A549 (cell line): ENCODE data around the gene PRTFDC1. TPM values are rescaled to one million over a fixed set of nuclear protein-coding genes. Genes with fewer than 3 reads are reported as not detected.

Experiments used
- ATAC-seq, 2 experiments: fragments of 200-7000 bp in 1 of 2; fragments of >200 bp in 1 of 2; cut with Nextera tagmentation in 1 of 2; cut with Tn5 transposase in 1 of 2; 3 replicates each; pipeline versions ENCODE4 v1.8.0 to v1.9.1; 2018 to 2020; ENCODE audit warnings: mild to moderate bottlenecking in 1 of 2, moderate library complexity in 1 of 2
- CTCF ChIA-PET: fragments of 300-600 bp; sonication (Branson Sonifier 250); formaldehyde crosslinking; extraction: SDS; loops from one replicate; lab custom pipeline; 2021; ENCODE audit warnings: antibody characterized with exemption, inconsistent platforms; lab: Yijun Ruan, JAX
- POLR2A ChIA-PET: fragments of 350-600 bp; formaldehyde crosslinking; extraction: SDS; loops from one replicate; lab custom pipeline; 2021; ENCODE audit warnings: antibody characterized with exemption, inconsistent platforms; lab: Yijun Ruan, JAX
- DNase-seq, 2 experiments: peaks; one replicate each; pipeline versions ENCODE4 v3.0.0 to v3.0.0-alpha.2; 2011 to 2016; ENCODE audit warnings: low read depth in 1 of 2, low spot score in 1 of 2
- FAIRE-seq: peaks from 2 replicates; lab custom pipeline; 2011; peaks lifted over from hg19 to GRCh38; lab: Jason Lieb, UNC
- H3K27ac ChIP-seq, 2 experiments: fragments of >200 bp; sonication (Bioruptor Twin); formaldehyde crosslinking; 3 replicates each; pipeline ENCODE4 v1.5.1; 2016 to 2017
- H3K4me1 ChIP-seq: fragments of >200 bp; sonication (Bioruptor Twin); formaldehyde crosslinking; 3 replicates; pipeline ENCODE4 v1.6.1; 2016
- H3K4me2 ChIP-seq: fragments of >200 bp; sonication (Bioruptor Twin); formaldehyde crosslinking; 3 replicates; pipeline ENCODE4 v1.6.1; 2016
- H3K4me3 ChIP-seq: fragments of >200 bp; sonication (Bioruptor Twin); formaldehyde crosslinking; 3 replicates; pipeline ENCODE4 v1.5.1; 2016
- H3K9me3 ChIP-seq: fragments of >200 bp; sonication (Bioruptor Twin); formaldehyde crosslinking; 3 replicates; pipeline ENCODE4 v1.6.1; 2016
- ATOH8 ChIP-seq: fragments of 250-450 bp; sonication (Bioruptor Pico); IDR thresholded peaks from 2 replicates; pipeline ENCODE4 v1.5.0; 2020; ENCODE audit warnings: low read depth, mild to moderate bottlenecking, moderate library complexity
- BHLHE40 ChIP-seq: IDR thresholded peaks from 2 replicates; pipeline ENCODE4 v1.6.1; 2012; ENCODE audit warnings: low read depth, low read length, inconsistent platforms
- E2F6 ChIP-seq: IDR thresholded peaks from 2 replicates; pipeline ENCODE4 v1.6.1; 2012; ENCODE audit warnings: low read depth, borderline replicate concordance
- FOSB ChIP-seq: fragments of 250-450 bp; sonication (Bioruptor Pico); IDR thresholded peaks from 2 replicates; pipeline ENCODE4 v1.5.0; 2020; ENCODE audit warnings: mild to moderate bottlenecking, moderate library complexity
- FOSL2 ChIP-seq, 2 experiments: fragments of 450-650 bp in 1 of 2; fragments of >200 bp in 1 of 2; sonication (Bioruptor Twin) in 1 of 2; formaldehyde crosslinking; IDR thresholded peaks; 2 replicates each; pipeline versions ENCODE4 v1.5.0 to v1.6.1; 2016 to 2020; ENCODE audit warnings: mild to moderate bottlenecking in 1 of 2, moderate library complexity in 1 of 2
- HOXB5 ChIP-seq: fragments of 250-450 bp; sonication (Bioruptor Pico); IDR thresholded peaks from 2 replicates; pipeline ENCODE4 v1.5.0; 2020; ENCODE audit warnings: mild to moderate bottlenecking, moderate library complexity
- JUN ChIP-seq, 2 experiments: fragments of >200 bp; sonication (Bioruptor Twin); formaldehyde crosslinking; IDR thresholded peaks; 2 replicates in 1 of 2; 3 replicates in 1 of 2; pipeline ENCODE4 v1.6.1; 2016 to 2017
- KDM1A ChIP-seq: fragments of 200-600 bp; sonication (generic); IDR thresholded peaks from 2 replicates; pipeline ENCODE4 v1.6.1; 2016; ENCODE audit warnings: low read depth, mild to moderate bottlenecking
- MAZ ChIP-seq: fragments of 150-350 bp; IDR thresholded peaks from 2 replicates; pipeline ENCODE4 v1.6.1; 2014; ENCODE audit warnings: antibody characterized with exemption, low read depth, low read length, borderline replicate concordance
- MYC ChIP-seq: IDR thresholded peaks from 2 replicates; pipeline ENCODE4 v1.6.1; 2012; ENCODE audit warnings: mild to moderate bottlenecking, inconsistent platforms, low read length, improper control_type of control experiment, borderline replicate concordance
- RARB ChIP-seq: fragments of 250-450 bp; sonication (Bioruptor Pico); IDR thresholded peaks from 2 replicates; pipeline ENCODE4 v1.8.0; 2021; ENCODE audit warnings: mild to moderate bottlenecking, moderate library complexity
- RFX5 ChIP-seq: fragments of 450-650 bp; IDR thresholded peaks from 2 replicates; pipeline ENCODE4 v1.7.1; 2014; ENCODE audit warnings: antibody characterized with exemption, mild to moderate bottlenecking, moderate library complexity
- TFCP2L1 ChIP-seq: fragments of 250-450 bp; sonication (Bioruptor Pico); IDR thresholded peaks from 2 replicates; pipeline ENCODE4 v1.5.0; 2021; ENCODE audit warnings: mild to moderate bottlenecking
- USF2 ChIP-seq: fragments of 450-650 bp; IDR thresholded peaks from 2 replicates; pipeline ENCODE4 v1.6.1; 2014; ENCODE audit warnings: antibody characterized with exemption
- ZC3H11A ChIP-seq: fragments of 450-650 bp; IDR thresholded peaks from 2 replicates; pipeline ENCODE4 v1.6.1; 2014; ENCODE audit warnings: antibody characterized with exemption, mild to moderate bottlenecking
- WGBS: methylation state at CpG from one replicate; pipeline ENCODE4 v1.1.6; 2017; ENCODE audit errors: missing lambda C conversion rate; 5-methylcytosine and 5-hydroxymethylcytosine counted together
- polyA plus RNA-seq, 4 experiments: library from polyadenylated mRNA; depleted of rRNA in 3 of 4; stranded (reverse); fragments of >200 nt; fragmentation: RNase III in 1 of 4; extraction: RNeasy Plus Mini Kit Qiagen cat#74134 plus additional on column Dnase treatment in 1 of 4; gene quantifications; 2 replicates in 3 of 4; 3 replicates in 1 of 4; pipeline ENCODE4 v1.2.3, GENCODE V29; 2011 to 2017
- TF ChIP-seq, protein P1 (sequence below): fragments of 200-600 bp; sonication (generic); IDR thresholded peaks from 2 replicates; pipeline ENCODE4 v1.6.1; 2016; ENCODE audit warnings: antibody characterized with exemption, mild to moderate bottlenecking, moderate library complexity

The PRTFDC1 gene
- polyA plus RNA-seq, 2 of the 4 experiments (the other 2 are of a cell fraction), result 35.6 to 39.2 TPM

DNA sequence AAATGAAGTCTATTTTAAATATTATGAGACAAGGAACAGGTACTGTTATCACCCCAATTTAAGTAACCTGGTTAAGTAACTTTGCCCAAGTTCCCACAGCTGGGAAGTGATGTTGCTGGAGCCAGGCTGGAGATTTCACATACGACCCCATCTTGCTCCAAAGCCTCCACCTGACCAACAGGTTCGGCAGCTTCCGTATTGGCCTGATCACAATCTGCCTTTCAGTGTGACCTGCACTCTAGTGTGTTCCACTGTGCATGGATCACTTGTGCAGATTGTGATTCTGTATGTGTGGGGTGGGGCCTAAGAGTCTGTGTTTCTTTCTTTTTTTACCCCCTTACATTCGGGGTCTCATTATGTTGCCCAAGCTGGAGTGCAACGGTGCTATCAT, 66.1 kb downstream of the PRTFDC1 start (continued):
- TF ChIP-seq, protein P1, sequence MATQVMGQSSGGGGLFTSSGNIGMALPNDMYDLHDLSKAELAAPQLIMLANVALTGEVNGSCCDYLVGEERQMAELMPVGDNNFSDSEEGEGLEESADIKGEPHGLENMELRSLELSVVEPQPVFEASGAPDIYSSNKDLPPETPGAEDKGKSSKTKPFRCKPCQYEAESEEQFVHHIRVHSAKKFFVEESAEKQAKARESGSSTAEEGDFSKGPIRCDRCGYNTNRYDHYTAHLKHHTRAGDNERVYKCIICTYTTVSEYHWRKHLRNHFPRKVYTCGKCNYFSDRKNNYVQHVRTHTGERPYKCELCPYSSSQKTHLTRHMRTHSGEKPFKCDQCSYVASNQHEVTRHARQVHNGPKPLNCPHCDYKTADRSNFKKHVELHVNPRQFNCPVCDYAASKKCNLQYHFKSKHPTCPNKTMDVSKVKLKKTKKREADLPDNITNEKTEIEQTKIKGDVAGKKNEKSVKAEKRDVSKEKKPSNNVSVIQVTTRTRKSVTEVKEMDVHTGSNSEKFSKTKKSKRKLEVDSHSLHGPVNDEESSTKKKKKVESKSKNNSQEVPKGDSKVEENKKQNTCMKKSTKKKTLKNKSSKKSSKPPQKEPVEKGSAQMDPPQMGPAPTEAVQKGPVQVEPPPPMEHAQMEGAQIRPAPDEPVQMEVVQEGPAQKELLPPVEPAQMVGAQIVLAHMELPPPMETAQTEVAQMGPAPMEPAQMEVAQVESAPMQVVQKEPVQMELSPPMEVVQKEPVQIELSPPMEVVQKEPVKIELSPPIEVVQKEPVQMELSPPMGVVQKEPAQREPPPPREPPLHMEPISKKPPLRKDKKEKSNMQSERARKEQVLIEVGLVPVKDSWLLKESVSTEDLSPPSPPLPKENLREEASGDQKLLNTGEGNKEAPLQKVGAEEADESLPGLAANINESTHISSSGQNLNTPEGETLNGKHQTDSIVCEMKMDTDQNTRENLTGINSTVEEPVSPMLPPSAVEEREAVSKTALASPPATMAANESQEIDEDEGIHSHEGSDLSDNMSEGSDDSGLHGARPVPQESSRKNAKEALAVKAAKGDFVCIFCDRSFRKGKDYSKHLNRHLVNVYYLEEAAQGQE, result no peak
- TF ChIP-seq RARB (CRISPR knock-in tag) (no peak), JUN (IDR thresholded peaks at IDR 0.05) (no peak), TFCP2L1 (CRISPR knock-in tag) (no peak), FOSB (CRISPR knock-in tag) (no peak), E2F6 (no peak), BHLHE40 (no peak), ZC3H11A (no peak)

DNA sequence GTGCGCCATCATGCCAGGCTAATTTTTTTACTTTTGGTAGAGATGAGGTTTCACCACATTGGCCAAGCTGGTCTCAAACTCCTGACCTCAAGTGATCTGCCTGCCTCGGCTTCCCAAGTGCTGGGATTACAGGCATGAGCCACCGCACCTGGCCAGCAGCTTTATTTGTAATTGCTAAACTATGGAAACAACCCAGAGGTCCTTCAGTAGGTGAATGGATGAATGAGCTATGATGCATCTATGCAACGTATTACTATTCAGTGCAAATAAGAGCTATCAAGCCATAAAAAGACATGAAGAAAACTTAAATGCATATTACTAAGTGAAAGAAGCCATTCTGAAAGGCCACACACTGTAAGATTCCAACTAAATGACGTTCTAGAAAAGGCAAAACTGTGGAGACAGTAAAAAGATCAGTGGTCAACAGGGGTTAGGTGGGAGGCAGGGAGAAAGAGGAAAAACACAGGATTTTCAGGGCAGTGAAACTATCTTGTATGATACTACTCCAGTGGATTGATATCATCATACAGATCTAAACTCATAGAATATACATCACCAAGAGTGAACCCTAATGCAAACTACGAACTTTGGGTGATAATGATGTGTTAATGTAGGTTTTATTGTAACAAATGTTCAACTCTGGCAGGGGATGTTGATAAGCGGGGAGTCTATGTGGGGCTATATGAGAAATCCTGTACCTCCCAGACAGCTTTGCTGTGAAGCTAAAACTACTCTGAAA, 66.7 kb downstream of the PRTFDC1 start:
- Histone ChIP-seq H3K4me1 (peaks cover 17% of the 10 kb centered on the region), H3K27ac (no peak overlapping the region), H3K4me3 (no peak overlapping the region), H3K9me3 (no peaks in the 10 kb centered on the region), H3K4me2 (no peak overlapping the region)
- no peak for FAIRE-seq
- no peak for DNase-seq
- POLR2A ChIA-PET, result no interaction called here
- WGBS, result 90% methylated on average over 7 of the region's 7 CpGs
- ATAC-seq, result no peak
- CTCF ChIA-PET, result interaction anchor here (1.6 kb wide), 2 partner anchors 14 to 194 kb away, joined by 4 to 5 read pairs; no protein-coding TSS in a partner anchor
- no peak for TF ChIP-seq E2F6

GRCh38 chr10:24884793-24885192, 67.6 kb downstream of the PRTFDC1 start:
- ChIA-PET POLR2A (no interaction called here), CTCF (interaction anchor here (0.6 to 1.6 kb wide), 3 partner anchors 13 to 241 kb away, joined by 3 to 5 read pairs (median 4); no protein-coding TSS in a partner anchor)
- Histone ChIP-seq H3K4me2 (no peak overlapping the region), H3K27ac (peak overlapping the region in 1 of 2 experiments; percentile 22; a peak in 1 of 6 replicates), H3K4me3 (no peak overlapping the region), H3K9me3 (no peaks in the 10 kb centered on the region)
- no peak for DNase-seq
- TF ChIP-seq RFX5, result no peak
- no peak for TF ChIP-seq USF2
- TF ChIP-seq, all 56 proteins: peak for 0
- ATAC-seq (peak in 1 of 2 experiments; percentile 51; a peak in 1 of 6 replicates), FAIRE-seq (no peak)
- peaks cover 8% of the 10 kb centered on the region for H3K4me1 ChIP-seq
- 91% methylated on average over 1 of the region's 1 CpG for WGBS

- TF ChIP-seq MAZ (no peak), ATOH8 (CRISPR knock-in tag) (no peak), E2F6 (no peak), HOXB5 (CRISPR knock-in tag) (no peak), MYC (no peak), KDM1A (no peak), FOSL2 (IDR thresholded peaks at IDR 0.05) (no peak), FOSL2 (CRISPR knock-in tag; IDR thresholded peaks at IDR 0.05) (no peak)
- no peak for ATAC-seq
- H3K4me2 ChIP-seq, result no peak overlapping the region
- WGBS, result 87% methylated on average over 2 of the region's 2 CpGs
- H3K9me3 ChIP-seq, result no peaks in the 10 kb centered on the region
- no peak overlapping the region; a peak in 1 of 6 replicates for H3K27ac ChIP-seq
- no peak for FAIRE-seq
- no peak for DNase-seq
- CTCF ChIA-PET, result interaction anchor here (0.6 to 1.6 kb wide), 2 partner anchors 196 to 241 kb away, joined by 3 to 5 read pairs; no protein-coding TSS in a partner anchor
- POLR2A ChIA-PET, result no interaction called here
- no peak overlapping the region for H3K4me3 ChIP-seq
- peaks cover 3% of the 10 kb centered on the region for H3K4me1 ChIP-seq
These were observed 68.1 kb downstream of the PRTFDC1 start for GRCh38 chr10:24884316-24884715.
